HG03064 (cell line): ENCODE data around the gene THSD7B.
"Not testable (repeated sequence)": the region's sequence is repeated elsewhere in the genome, so short reads cannot be mapped to it uniquely, and the experiment has no call there.

ENCODE experiments used
- ATAC-seq: cut with Tn5 transposase; IDR thresholded peaks from one replicate; pipeline ENCODE4 v1.9.1; 2021; ENCODE audit warnings: low read depth; ENCODE audit not compliant: unreplicated experiment

THSD7B gene

DNA sequence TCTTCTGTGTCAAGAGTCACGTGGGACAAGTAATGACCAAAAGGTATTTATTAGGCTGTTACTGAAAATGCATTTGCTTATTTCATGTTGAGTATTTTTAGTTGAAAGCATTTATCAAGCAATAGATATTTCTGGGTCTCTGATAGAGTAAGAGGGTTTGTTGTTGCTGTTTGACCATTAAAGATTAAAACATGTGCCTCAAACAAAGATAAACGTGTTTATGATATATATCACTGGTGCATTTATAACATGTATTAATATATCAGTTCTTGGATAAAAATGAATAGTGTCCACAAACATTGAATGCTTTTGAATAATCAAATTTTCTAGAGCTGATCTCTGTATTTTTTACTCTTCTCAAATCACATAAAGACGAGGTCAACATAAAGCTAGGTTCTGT, 467.7 kb downstream of the THSD7B start:
- ATAC-seq, result no peak

- no peak for ATAC-seq
Measured at GRCh38 chr2:137237055-137237454, 471.7 kb downstream of the THSD7B start.

GRCh38 chr2:137238065-137238464, 472.7 kb downstream of the THSD7B start:
- no peak for ATAC-seq

- ATAC-seq, result no peak
Measured at GRCh38 chr2:137249463-137250130, 484.3 kb downstream of the THSD7B start.

GRCh38 chr2:137250401-137250800, 485.1 kb downstream of the THSD7B start:
- ATAC-seq, result no peak

- no peak for ATAC-seq
Measured at GRCh38 chr2:137251045-137251444, 485.7 kb downstream of the THSD7B start.

- ATAC-seq, result no peak
Measured at GRCh38 chr2:137252934-137253333, 487.6 kb downstream of the THSD7B start.

GRCh38 chr2:137254052-137254451, 488.7 kb downstream of the THSD7B start:
- ATAC-seq, result no peak

GRCh38 chr2:137255345-137255744, 490.0 kb downstream of the THSD7B start:
- ATAC-seq, result no peak

GRCh38 chr2:137255990-137256389, 490.6 kb downstream of the THSD7B start:
- no peak for ATAC-seq

- ATAC-seq, result no peak
Measured at GRCh38 chr2:137261881-137262585, 496.7 kb downstream of the THSD7B start.

GRCh38 chr2:137262594-137262993, 497.2 kb downstream of the THSD7B start:
- no peak for ATAC-seq

DNA sequence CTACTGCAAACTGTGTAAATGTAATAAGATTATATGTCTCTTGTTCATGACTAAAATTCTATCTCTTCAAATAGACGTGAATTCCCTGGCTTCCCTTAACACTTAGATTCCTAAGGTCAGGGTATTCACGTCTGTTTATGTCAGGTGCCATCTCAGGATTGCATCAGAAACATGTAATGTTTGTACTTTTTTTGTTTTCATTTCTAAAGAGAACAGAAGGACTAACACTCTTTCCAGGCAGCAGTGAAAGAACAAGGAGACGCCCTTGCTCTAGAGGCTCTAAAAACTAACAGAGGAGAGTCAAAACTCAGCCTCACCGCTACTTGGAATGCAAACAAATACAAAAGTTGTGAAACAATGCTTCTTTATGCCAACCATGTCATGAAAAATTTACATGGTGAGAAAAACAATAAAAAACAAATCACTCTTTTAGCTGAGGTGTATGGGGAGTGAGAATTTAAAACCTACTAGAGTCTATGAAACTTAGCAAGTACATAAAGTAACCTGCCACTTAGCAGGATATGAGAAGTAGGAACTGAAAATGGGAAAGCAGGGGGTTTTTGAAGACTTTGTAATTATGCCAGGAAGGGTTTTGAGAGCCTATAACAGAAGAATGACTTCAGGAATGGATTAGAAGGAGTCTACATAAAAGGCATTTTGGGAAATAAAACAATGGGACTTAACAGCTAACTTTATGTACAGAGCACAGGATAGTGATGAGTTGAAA, 522.7 kb downstream of the THSD7B start:
- ATAC-seq, result no peak

DNA sequence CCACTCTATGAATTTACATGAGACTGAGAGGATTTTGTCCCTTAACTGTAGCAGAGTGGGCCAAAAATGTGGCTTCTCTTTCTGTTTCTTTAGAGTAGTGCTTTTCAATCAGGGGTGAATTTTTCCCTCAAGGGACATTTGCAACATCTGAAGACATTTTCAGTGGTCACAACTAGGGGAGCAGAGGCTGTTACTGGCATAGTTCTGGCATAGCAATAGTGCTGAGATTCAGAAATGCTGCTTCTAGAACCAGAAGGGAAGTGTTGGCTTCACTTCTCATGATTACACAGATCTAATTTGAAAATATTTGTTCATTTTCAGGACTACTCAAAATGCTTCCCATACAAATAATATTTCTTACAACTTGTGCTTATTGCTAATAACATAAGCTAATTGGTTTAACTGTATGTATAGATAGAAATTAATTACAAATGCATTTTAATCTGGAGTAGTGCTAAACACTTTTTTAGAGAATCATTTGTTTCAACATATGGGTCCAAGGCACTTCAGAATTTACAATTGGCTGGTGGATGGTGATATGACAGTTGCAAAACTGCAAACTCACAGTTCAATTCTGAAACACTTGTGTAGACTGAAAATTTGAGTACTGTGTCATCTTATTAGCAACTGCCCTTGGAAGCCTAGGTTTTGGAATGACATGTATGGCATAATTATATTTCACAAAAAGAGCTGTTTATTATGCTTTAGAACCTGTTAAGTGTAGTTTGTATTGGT, 526.7 kb downstream of the THSD7B start:
- ATAC-seq, result no peak

- ATAC-seq, result no peak
Measured at GRCh38 chr2:137298377-137298776, 533.0 kb downstream of the THSD7B start.

- ATAC-seq, result no peak
Measured at GRCh38 chr2:137300987-137301386, 535.6 kb downstream of the THSD7B start.

- ATAC-seq, result no peak
Measured at GRCh38 chr2:137302957-137303356, 537.6 kb downstream of the THSD7B start.

DNA sequence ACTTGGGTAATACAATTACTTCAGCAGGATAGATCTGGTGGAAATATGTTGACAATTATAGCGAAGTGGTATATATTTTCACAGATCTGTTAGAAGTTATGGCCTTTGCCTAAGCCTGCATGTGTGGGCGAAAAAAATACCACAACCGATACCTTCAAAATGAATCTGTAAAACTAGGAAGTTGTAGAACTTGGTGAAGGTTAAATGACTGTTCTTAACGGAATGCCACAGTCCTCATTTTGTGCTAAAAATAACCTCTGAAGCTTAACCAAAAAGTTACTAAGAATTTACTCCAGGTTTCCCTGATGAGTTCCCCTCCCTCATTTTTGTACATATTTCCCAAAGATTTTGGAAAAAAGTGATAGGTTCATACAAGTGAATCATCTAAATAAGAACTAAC, 550.7 kb downstream of the THSD7B start:
- no peak for ATAC-seq

- no peak for ATAC-seq
Measured at GRCh38 chr2:137321566-137321965, 556.2 kb downstream of the THSD7B start.

DNA sequence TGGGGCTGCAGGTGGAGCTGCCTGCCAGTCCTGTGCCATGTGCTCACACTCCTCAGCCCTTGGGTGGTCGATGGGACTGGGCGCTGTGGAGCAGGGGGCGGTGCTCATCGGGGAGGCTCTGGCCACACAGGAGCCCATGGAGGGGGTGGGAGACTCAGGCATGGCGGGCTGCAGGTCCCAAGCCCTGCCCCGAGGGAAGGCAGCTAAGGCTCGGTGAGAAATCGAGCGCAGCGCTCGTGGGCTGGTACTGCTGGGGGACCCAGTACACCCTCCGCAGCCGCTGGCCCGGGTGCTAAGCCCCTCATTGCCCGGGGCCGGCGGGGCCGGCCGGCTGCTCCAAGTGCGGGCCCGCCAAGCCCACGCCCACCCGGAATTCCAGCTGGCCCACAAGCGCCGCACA, 566.2 kb downstream of the THSD7B start:
- ATAC-seq, result not testable (repeated sequence)
